Caco-2 (cell line): ENCODE measurements around the gene PRKAR1B. TPM values are rescaled to one million over a fixed set of nuclear protein-coding genes. Genes with fewer than 3 reads are reported as not detected.

Experiments
- BruUV-seq: library from RNA; stranded (reverse); fragments of 400-500 nt; replicated peaks from 2 replicates; lab custom pipeline; 2021; lab: Mats Ljungman, UMichigan
- CTCF ChIA-PET: fragments of 300-600 bp; sonication (Branson Sonifier 250); formaldehyde crosslinking; loops from one replicate; lab custom pipeline; 2022; ENCODE audit warnings: antibody characterized with exemption; lab: Charles Lee
- POLR2A ChIA-PET: fragments of 300-600 bp; sonication (Branson Sonifier 250); formaldehyde crosslinking; loops from one replicate; lab custom pipeline; 2022; ENCODE audit warnings: antibody characterized with exemption; lab: Charles Lee
- DNase-seq, 2 experiments: peaks; one replicate each; pipeline versions ENCODE4 v3.0.0 to v3.0.0-alpha.2; 2020 to 2022
- H3K27me3 ChIP-seq: replicated peaks from 2 replicates; pipeline ENCODE4 v1.6.0; 2011; ENCODE audit warnings: low read length; ENCODE audit not compliant: control insufficient read depth, insufficient read depth
- H3K36me3 ChIP-seq: 2 replicates; pipeline ENCODE4 v1.5.1; 2011; ENCODE audit warnings: low read length; ENCODE audit not compliant: control insufficient read depth, insufficient read depth
- H3K4me1 ChIP-seq: fragments of 250-450 bp; sonication (Bioruptor Pico); 2 replicates; pipeline ENCODE4 v1.5.1; 2020; ENCODE audit warnings: mild to moderate bottlenecking
- H3K4me3 ChIP-seq: 2 replicates; pipeline ENCODE4 v1.5.1; 2011; ENCODE audit warnings: low read depth, mild to moderate bottlenecking, control low read depth, low read length
- H3K9me3 ChIP-seq: fragments of 250-450 bp; sonication (Bioruptor Pico); 2 replicates; pipeline ENCODE4 v1.5.1; 2020; ENCODE audit warnings: mild to moderate bottlenecking, moderate library complexity
- H3K27ac Mint-ChIP-seq: one replicate; pipeline ENCODE4 v1.8.0; 2022; ENCODE audit warnings: mixed read lengths; ENCODE audit not compliant: unreplicated experiment
- H3K27me3 Mint-ChIP-seq: one replicate; pipeline ENCODE4 v1.8.0; 2022; ENCODE audit warnings: mixed read lengths; ENCODE audit not compliant: insufficient read depth, unreplicated experiment
- H3K36me3 Mint-ChIP-seq: one replicate; pipeline ENCODE4 v1.8.0; 2022; ENCODE audit warnings: mild to moderate bottlenecking, mixed read lengths; ENCODE audit not compliant: insufficient read depth, unreplicated experiment
- H3K4me1 Mint-ChIP-seq: one replicate; pipeline ENCODE4 v1.8.0; 2022; ENCODE audit warnings: low read depth, mixed read lengths; ENCODE audit not compliant: unreplicated experiment
- H3K4me3 Mint-ChIP-seq: one replicate; pipeline ENCODE4 v1.8.0; 2022; ENCODE audit warnings: mild to moderate bottlenecking, moderate library complexity, mixed read lengths; ENCODE audit not compliant: unreplicated experiment
- H3K9me3 Mint-ChIP-seq: one replicate; pipeline ENCODE4 v1.8.0; 2022; ENCODE audit warnings: mixed read lengths; ENCODE audit not compliant: unreplicated experiment
- intact Hi-C: fragments of 100-400 bp; cut with micrococcal nuclease; formaldehyde crosslinking; loops from one replicate; pipeline ENCODE4 v1.10.0; 2022; ENCODE audit not compliant: unreplicated experiment
- total RNA-seq: library from RNA; stranded (reverse); gene quantifications from 2 replicates; pipeline ENCODE4 v1.2.3, GENCODE V29; 2022
- TF ChIP-seq, protein P1 (sequence below), 2 experiments: fragments of 200-600 bp in 1 of 2; IDR thresholded peaks; 1 replicate in 1 of 2; 2 replicates in 1 of 2; pipeline versions ENCODE4 v1.5.1 to v1.8.0; 2011 to 2022; ENCODE audit warnings: antibody characterized with exemption in 1 of 2, control low read depth in 1 of 2, inconsistent platforms in 1 of 2, low read depth in 1 of 2, low read length in 1 of 2, mild to moderate bottlenecking in 1 of 2, moderate library complexity in 1 of 2; ENCODE audit not compliant: insufficient read depth in 1 of 2, severe bottlenecking in 1 of 2, unreplicated experiment in 1 of 2

The PRKAR1B gene
- total RNA-seq, 1 experiment from 2014 or later, result 56.6 TPM

DNA sequence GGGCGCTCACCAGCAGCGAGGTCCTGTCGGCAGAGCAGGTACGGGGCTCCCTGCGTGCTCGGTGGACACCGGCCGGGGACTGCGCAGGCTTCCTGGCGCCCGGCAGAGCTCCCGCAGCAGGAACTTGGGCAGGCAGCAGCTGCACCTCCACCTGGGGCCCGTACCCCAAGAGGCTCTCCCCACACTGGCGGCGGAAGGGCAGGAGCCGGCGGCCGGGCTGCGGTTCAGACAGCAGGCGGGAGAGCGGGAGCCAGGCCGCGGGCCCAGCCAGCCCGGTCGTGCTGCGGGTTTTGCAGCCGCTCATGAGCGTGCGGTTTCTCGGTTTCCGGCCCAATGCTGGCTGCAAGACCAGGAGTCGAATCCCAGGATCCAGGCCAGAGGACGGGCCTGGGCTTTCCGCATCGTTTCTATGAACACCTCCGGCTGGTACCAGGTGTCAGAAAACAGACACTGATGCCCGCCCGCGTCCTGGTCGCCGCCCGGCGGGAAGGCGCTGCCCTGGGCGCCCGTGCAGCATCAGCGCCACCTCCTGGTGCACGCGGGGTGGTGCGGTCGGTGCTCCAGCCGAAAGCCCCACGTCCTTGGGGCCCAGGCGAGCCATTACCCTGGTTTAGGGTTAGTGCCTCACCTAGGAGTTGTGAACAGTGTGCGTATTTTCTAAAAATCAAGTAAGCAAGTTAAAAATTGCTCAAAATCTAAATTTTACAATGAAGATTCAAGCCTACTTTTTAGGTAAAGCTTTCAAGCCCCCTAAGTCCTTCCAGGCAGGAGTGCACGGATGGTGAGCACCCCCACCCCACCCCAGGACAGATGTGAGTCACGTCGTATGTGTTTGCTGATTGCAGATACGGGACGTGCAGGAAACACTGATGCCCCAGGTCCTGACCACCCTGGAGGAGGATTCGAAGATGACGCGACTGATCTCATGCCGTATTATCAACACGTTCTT is 47.4 kb upstream of the PRKAR1B start:
- Histone ChIP-seq H3K9me3 (no peaks in the 10 kb centered on the region), H3K36me3 (peaks cover 3% of the 10 kb centered on the region), H3K4me3 (no peak overlapping the region), H3K27me3 (no peaks in the 10 kb centered on the region; the same call in 1 of the 2 replicates), H3K4me1 (peaks cover 24% of the 10 kb centered on the region)
- ChIA-PET POLR2A (no interaction called here), CTCF (no interaction called here)
- Mint-ChIP-seq H3K4me3 (no peak overlapping the region), H3K4me1 (peaks cover 7% of the 10 kb centered on the region), H3K27me3 (no peaks in the 10 kb centered on the region), H3K27ac (no peak overlapping the region), H3K9me3 (no peaks in the 10 kb centered on the region), H3K36me3 (peaks cover 55% of the 10 kb centered on the region)
- TF ChIP-seq, protein P1, sequence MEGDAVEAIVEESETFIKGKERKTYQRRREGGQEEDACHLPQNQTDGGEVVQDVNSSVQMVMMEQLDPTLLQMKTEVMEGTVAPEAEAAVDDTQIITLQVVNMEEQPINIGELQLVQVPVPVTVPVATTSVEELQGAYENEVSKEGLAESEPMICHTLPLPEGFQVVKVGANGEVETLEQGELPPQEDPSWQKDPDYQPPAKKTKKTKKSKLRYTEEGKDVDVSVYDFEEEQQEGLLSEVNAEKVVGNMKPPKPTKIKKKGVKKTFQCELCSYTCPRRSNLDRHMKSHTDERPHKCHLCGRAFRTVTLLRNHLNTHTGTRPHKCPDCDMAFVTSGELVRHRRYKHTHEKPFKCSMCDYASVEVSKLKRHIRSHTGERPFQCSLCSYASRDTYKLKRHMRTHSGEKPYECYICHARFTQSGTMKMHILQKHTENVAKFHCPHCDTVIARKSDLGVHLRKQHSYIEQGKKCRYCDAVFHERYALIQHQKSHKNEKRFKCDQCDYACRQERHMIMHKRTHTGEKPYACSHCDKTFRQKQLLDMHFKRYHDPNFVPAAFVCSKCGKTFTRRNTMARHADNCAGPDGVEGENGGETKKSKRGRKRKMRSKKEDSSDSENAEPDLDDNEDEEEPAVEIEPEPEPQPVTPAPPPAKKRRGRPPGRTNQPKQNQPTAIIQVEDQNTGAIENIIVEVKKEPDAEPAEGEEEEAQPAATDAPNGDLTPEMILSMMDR (IDR thresholded peaks at IDR 0.05; ENCODE audit: insufficient read depth in 1 of 2, low read depth in 1 of 2, low read length in 1 of 2, severe bottlenecking in 1 of 2, unreplicated experiment in 1 of 2), result peak; percentile 65 to 91
- BruUV-seq, result no TSS peak
- peak in 1 of 2 experiments; percentile 70 for DNase-seq
- intact Hi-C loops, result loop anchor here (2.0 kb wide), 1 partner anchor 452 kb away; no protein-coding TSS in a partner anchor

DNA sequence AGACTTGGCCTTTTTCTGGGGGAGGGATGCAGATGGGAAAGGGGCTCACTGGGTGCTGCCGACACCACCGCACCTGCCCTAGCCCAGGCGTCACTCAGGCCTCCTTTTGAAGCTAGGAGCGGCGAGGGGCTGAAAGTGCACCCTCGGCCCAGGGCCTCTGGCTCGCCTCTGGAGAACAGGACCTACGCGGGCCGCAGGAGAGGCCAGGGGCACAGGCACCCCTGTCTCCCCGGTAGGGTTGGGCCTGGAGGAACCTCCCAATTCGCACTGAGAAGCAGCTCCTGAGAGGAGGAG is 46.5 kb upstream of the PRKAR1B start:
- Mint-ChIP-seq H3K27ac (no peak overlapping the region), H3K27me3 (no peaks in the 10 kb centered on the region), H3K9me3 (no peaks in the 10 kb centered on the region), H3K4me3 (no peak overlapping the region), H3K36me3 (peaks cover 51% of the 10 kb centered on the region), H3K4me1 (peaks cover 7% of the 10 kb centered on the region)
- TF ChIP-seq, protein P1 (IDR thresholded peaks at IDR 0.05; ENCODE audit: insufficient read depth in 1 of 2, low read depth in 1 of 2, low read length in 1 of 2, severe bottlenecking in 1 of 2, unreplicated experiment in 1 of 2), result no peak
- BruUV-seq, result no TSS peak
- peaks cover 24% of the 10 kb centered on the region for H3K4me1 ChIP-seq
- no peaks in the 10 kb centered on the region; the same call in 1 of the 2 replicates for H3K27me3 ChIP-seq
- no peak for DNase-seq
- ChIA-PET CTCF (no interaction called here), POLR2A (no interaction called here)
- intact Hi-C loops, result no loop called here
- H3K36me3 ChIP-seq, result peaks cover 2% of the 10 kb centered on the region
- H3K4me3 ChIP-seq, result no peak overlapping the region
- H3K9me3 ChIP-seq, result no peaks in the 10 kb centered on the region

DNA sequence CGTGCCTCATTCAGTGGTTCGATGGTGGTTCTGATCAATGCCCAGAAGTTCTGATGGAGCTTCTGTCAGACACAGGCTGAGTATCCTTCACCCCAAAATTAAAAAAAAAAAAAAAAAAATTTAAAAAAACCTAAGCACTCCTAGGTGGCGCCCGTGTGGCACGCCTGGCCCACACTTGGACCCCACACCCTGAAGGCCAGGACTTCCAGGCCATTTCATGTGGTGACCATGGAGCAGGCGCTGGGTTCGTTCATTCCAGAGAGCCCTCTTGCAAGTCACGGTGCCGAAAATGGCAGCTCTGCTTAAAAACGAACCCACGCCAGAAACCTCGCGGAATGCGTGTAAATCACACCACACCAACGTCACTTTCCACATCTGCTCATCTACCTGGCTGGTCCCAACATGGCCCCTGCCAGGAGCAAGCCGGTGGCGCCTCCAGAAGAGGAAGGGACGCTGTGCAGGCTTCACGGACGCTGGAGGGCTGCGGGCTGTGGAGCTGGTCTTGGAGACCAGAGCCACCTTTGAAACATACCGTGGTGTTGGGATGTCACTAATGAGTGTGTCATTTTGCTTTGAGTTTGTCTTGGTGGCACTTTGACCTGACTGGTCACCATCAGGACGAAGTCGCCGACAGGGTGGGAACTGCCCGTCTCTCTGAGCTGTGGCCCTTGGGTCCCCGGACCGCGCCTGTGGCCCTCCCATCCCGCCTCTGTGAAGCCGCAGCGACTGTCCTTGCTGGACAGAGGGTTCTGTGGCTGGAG is 46.0 kb upstream of the PRKAR1B start:
- Mint-ChIP-seq H3K27me3 (no peaks in the 10 kb centered on the region), H3K27ac (no peak overlapping the region), H3K9me3 (no peaks in the 10 kb centered on the region), H3K4me1 (peaks cover 7% of the 10 kb centered on the region), H3K36me3 (peaks cover 54% of the 10 kb centered on the region), H3K4me3 (no peak overlapping the region)
- ChIA-PET POLR2A (no interaction called here), CTCF (interaction anchor here (0.7 kb wide), 1 partner anchor 301 kb away, joined by 3 read pairs; no protein-coding TSS in a partner anchor)
- intact Hi-C loops, result no loop called here
- TF ChIP-seq, protein P1 (IDR thresholded peaks at IDR 0.05; ENCODE audit: insufficient read depth in 1 of 2, low read depth in 1 of 2, low read length in 1 of 2, severe bottlenecking in 1 of 2, unreplicated experiment in 1 of 2), result no peak
- Histone ChIP-seq H3K9me3 (no peaks in the 10 kb centered on the region), H3K36me3 (peaks cover 2% of the 10 kb centered on the region), H3K4me1 (peaks cover 24% of the 10 kb centered on the region), H3K4me3 (no peak overlapping the region), H3K27me3 (no peaks in the 10 kb centered on the region; the same call in 1 of the 2 replicates)
- no TSS peak for BruUV-seq
- DNase-seq, result no peak
